ENCODE results near the gene CYP1B1.
A peak's percentile ranks its signal among the peaks of the same experiment; 100 is the strongest.

Gene CYP1B1

GRCh38 chr2:38074764-38075506 lies 1.0 kb downstream of the CYP1B1 start:
- no peak for DNase-seq

DNA sequence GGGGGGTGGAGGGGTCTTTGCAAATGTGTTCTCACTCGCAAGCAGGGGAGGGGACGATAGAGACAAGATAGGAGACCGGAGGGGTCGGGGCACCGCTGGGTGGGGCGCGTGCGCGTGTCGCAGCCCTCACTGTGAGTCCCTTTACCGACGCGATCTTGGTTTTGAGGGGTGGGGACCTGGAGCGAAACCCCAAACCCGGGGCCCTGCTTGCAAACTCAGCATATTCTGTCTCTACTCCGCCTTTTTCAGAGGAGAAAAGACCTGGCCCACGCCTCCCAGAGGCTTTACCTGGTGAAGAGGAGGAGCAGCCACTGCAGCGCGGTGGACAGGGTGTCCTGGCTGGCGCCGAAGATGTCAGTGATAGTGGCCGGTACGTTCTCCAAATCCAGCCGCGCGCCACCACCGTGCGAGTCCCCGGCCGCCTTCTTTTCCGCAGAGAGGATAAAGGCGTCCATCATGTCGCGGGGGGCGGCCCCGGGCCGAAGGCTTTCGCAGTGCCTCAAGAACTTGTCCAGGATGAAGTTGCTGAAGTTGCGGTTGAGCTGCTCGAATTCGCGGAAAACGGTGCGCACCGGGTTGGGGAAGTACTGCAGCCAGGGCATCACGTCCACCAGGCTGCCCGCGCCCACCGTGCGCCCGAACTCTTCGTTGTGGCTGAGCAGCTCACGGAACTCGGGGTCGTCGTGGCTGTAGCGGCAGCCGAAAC lies 1.7 kb downstream of the CYP1B1 start:
- no peak for DNase-seq

- no peak for DNase-seq
Measured at GRCh38 chr2:38073211-38074057, 2.5 kb downstream of the CYP1B1 start.

DNA sequence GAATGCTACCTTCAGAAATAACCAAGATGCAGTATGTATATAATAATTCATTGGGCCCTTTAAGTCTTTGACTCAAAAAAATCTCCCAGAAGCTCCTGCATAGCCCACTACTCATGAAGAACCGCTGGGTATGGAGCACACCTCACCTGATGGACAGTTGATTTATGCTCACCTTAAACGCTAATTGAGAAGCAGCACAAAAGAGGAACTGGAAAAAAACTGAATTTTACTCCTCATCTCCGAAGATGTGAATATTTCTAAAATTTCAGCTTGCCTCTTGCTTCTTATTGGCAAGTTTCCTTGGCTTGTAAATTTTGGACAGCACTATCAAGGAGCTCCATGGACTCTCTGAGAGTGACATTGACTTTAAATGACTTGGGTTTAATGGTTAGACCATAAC lies 5.5 kb downstream of the CYP1B1 start:
- no peak for DNase-seq

- no peak for DNase-seq
Measured at GRCh38 chr2:38068234-38068633, 7.7 kb downstream of the CYP1B1 start.

DNA sequence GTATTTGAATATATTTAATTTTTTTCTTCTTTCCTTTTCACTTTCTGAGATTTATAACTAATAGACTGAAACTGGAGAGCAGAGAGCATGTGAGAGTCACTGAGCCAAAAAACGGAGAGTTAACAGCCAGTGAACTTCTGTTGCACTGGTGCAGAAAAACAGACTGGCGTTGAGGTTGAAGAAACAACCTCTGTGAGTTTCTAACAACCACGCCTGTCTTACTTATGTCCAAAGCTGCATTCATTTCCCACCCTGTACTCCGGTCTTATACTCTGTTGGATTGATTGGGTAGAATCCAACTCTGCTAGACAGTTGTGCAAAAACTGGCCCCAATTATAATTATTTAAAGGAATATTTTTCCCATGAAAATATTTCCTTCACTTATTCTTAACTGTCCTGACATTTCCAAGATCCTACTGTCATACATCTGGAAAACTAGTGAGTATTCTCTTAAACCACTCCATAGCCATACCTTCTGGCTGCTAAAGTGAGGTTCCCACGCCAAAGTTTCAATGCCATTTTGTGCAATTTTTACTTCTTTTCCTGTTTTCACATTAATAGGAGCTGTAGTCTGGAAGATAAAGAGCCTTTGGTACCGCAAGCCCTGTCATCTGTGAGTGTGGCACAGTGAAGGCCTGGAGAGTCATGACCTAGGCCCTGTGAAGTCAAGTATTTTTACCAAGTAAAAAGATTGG lies 9.4 kb downstream of the CYP1B1 start:
- no peak for DNase-seq

- no peak for DNase-seq
Measured at GRCh38 chr2:38065502-38066135, 10.3 kb downstream of the CYP1B1 start.

GRCh38 chr2:38064801-38065501 lies 11.0 kb downstream of the CYP1B1 start:
- DNase-seq = peak; percentile 3

DNA sequence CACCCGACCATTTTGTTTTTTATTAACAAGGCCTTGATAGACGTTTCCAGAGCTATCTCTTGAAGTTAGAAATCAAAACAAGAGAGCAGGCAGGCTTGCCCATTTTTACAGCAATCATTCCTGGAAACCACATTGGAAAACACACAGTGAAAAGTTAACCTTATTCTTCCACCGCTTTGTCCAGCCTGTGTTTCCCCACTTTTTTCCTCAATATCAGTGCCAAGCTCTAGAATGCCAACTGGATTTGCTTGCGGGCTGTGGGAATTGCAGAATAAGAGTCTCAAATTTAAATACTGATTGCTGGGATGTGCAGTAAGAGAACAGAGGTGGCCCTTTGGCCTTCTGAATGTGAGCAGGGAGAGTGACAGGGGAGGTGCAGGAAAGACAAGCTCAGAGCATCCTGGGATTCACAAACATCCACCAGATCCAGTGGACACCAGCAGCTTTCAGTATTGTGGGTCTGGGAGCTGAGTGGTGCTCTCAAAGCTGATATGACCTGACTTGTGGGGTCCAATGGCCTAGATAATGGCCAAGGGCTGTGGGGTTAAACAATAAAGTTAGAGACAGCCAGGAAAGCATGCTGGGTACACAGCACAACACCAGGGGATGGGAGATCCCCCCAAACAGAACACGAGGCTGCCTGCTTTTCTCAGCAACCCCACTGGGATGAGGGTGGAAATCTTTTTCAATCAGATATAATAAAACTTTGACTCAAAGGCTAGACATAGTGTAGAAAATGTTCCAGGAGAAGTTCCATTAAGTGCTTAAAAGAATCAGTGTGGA lies 15.5 kb downstream of the CYP1B1 start:
- DNase-seq = no peak

DNA sequence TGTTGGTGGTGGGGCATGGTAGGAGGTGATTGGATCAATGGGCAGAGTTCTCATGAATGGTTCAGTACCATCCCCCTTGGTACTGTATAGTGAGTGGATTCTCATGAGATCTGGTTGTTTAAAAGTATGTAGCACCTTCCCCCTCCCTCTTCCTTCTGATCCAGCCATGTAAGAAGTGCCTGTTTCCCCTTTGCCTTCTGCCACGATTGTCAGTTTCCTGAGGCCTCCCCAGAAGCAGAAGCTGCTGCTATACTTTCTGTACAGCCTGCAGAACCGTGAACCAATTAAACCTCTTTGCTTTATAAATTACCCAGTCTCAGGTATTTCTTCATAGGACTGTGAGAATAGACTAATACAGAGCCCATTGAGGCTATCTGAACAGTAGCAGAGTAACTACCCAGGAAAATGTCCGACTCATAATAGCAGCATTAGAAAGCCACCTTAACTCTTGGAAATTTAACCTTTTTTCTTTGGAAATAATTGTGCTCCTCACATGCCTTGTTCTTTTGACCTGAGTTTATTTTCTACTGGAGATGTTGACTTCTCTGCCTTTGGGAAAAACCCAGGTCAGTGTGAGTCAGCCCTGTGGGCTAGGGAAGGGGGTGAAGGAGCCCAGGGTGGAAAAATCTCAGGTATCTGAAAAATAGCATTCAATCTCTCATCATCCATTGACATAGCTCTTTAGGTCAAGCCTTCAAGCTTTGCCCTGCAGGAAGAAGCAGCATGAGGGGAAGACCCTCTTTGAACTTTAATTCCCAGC lies 18.1 kb downstream of the CYP1B1 start:
- DNase-seq = no peak

- DNase-seq = no peak
Measured at GRCh38 chr2:38056216-38056615, 19.7 kb downstream of the CYP1B1 start.

- no peak for DNase-seq
Measured at GRCh38 chr2:38045811-38046210, 30.1 kb downstream of the CYP1B1 start.

DNA sequence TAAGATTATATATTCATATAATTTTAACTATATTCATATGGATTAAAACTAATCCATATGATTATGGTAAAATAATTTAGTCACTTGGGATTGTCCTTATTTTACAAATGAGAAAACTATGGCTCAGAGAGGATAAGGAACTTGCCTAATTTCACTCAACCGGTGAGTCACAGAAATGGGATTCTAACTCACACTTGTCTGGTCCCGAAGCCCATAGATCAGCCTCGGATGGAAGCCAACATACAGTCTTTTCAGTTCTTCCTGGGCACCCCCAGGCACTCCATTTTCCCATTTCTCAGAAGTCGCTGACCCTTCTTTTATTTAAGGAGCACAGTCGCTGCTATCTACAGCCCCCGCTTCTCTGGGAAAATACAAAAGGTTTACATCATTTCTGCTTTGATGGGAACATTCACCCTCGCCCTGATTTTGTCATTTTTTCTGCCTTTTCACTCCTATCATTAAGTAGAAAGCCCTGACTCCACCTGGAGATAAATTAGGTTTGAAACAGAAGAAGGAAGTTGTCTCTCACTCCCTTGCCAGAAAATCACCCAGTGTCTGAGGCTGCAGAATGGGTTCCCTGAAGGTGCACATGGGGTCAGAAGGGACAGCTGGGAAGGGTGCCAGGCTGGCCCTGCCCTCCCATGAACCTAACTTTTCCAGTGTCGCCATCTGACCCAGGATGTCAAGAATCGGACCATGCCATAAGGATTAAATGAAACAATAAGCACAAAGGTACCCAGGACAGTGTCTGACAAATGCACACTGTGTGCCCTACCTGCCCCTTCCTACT lies 36.6 kb downstream of the CYP1B1 start:
- no peak for DNase-seq

DNA sequence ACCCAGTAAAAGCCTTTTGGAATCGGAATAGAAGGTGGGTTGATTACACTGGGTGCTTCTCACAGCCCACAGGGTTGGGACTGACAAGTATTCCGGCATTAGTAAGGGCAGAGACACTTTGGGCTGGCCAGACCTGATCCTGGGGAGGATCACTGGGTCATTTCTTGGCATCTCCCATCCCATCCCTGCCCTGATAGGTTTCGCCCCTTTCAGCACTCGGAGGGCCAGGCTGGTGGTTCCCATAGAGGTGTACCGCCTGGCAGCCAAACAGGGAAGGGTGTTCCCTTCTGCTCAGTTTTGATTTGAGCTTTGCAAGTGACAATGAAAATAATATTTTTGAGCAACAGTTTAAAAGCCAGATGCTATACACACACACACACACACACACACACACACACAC lies 37.3 kb downstream of the CYP1B1 start:
- DNase-seq = no peak

DNA sequence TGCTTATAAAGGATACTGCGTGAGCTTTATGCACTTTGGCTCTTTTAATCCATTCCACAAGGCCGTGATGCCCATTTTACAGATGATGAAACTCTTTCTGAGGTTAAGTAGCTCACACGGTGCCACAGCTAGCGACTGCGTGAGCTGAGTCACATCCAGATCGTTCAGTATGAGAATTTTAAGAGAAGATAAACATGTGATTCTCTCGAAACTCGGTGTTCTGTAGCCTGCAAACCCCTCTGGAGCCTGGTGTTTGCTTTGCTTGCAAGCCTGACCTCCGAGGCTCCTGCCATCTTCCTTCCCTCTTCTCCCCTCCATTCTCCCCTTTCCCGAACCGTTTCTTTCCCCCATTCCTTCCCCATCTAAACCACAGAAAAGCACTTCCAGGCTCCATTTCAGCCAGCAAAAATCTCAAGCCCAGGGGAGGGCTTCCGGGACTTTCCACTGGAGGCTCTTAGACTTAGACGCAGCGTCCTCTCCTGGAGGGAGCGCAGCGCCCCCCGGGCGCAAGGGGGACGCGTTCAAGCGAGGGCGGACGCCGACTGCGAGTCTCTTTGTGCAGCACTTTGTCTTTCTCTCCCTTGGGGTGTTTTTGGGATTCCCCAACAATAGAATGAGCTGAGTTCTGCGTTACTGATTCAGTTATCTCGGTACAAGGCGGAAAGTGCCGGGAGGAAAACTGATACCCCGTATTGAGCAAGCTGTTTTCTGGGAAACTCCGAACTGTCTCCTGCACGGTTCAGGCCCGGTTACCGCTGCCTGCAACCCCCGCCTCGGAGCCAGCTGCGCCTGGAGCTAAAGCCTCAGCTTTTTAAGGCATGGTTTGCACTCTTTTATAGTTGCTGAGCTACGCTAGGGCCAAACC lies 38.0 kb downstream of the CYP1B1 start:
- DNase-seq = peak; percentile 8

GRCh38 chr2:38037325-38037724 lies 38.6 kb downstream of the CYP1B1 start:
- DNase-seq = no peak

DNA sequence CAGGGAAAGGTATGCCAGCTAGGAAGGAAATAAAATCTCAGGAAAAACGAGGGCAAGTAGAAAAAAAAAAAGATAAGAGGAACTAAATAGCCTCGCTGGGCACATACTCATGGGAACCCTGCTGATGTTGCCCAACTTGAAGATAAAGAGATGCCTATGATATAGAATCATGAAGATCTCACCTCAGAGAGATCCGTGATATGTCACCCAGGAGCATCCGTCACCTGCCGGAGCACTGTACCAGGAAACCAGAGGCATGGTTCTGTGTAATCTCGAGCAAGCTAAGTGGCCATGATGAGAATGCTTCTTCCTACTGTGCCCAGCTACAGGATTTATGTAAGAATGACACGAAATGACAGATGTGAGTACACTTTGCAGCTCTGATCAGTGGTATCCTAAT lies 40.0 kb downstream of the CYP1B1 start:
- DNase-seq = no peak

DNA sequence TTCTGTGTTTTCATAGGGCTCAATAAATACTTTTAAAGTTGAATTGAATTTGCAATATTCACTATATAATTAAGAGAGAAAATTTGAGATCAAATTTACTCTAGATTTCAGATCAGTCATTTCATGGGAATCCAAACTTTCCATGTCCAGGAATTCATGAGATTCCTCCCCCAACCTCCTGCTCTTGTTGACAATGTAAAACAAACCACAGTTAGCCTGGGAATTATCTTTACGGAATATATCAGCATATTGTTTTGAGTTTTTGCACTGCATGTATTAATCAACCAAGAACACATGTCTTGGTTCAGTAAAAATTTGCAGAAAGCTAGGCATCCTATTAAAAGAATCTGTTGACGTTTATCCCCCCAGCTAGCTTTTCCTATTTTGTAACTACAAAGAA lies 42.3 kb downstream of the CYP1B1 start:
- no peak for DNase-seq

All from NCI-H345 (cell line).